NCI-H2029 (cell line): ENCODE data around the gene LTBP2.
"Not testable (repeated sequence)": the region's sequence is repeated elsewhere in the genome, so short reads cannot be mapped to it uniquely, and the experiment has no call there.

Experiments used
- DNase-seq: peaks from one replicate; lab custom pipeline; 2025; lab: John Stamatoyannopoulos, UW

LTBP2 gene

DNA sequence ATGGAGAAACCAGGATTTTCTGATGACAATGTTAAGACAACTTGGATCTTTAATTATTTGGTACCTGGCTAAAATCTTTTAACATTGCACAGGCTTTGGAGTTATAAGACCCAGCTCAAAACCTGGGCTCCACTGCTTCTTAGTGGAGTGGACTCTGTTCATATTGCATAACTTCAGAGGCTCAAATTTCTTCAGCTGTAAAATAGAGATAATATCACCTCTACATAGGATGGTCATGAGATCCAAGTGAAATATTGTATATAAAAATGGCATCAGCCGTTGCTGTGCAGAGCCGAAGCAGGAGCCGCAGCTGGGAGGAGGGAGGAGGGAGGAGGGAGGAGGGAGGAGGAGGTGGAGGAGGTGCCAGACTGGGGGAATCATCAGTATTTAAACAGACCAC, 129.5 kb downstream of the LTBP2 start:
- DNase-seq, result no peak

DNA sequence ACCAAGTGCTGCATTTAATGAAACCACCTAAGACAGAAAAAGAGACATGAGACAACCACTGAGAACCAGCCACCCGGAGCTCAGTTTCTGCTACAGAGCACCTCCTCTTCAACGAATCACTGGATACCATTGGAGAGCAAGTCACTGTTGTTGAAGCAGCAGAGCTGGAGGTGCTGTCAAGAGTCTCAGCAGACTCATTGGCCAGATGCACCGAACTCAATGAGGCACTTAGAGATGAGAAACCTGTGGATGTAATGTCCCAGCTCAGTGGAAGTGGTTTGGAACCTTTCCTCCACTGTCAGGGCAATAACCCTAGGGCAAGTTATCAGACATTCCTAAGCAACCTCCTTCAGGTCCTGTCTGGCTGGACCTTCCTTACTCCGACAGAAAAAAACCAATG, 132.0 kb downstream of the LTBP2 start:
- DNase-seq, result no peak

DNA sequence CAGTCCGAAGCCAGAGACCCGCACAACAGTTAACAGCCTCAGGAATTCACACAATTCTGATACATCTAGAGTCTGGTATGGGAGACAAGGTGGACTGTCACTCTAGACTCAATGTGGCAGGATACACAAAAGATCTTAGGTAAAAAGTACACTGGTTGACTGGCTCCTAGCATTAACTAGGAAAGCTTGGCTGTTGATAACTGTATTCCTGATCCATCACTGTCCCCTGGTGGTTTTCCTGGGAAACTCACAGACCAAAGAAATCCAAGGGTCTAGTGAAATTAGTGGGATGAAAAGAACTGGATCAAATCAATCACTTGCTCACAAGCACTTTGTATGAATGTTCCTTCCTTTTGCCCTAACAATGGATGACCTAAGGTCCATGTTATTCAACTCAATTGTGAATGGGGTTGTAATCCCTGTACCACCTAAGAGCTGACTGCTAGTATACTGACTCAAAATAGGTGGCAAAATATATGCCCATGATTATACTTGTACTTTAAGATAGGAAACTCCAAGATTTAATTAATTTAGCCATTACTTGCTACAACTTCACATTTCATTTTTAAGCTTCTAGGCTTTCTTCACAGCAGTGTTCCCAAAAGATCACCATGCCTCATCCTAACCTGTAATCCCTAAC, 132.9 kb downstream of the LTBP2 start:
- DNase-seq, result no peak

DNA sequence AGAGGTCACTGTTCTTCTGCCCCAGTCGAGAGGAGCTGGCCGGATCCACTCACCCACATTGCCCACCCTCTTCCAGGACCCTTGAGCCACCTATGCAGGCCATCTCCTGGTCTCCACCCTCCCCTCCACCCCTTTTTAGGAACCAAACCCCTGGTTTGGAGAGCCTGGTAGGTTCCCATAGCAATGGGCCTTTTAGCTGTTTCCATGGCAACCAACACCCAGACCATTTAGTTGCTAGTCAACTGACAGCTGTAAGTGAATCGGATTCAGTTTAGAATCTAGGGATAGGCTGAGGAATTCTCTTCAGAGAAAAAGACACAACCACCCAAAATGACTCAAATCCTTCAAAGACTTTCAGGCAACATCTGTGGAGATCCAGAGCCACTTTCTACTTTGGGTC, 135.4 kb downstream of the LTBP2 start:
- DNase-seq, result no peak

DNA sequence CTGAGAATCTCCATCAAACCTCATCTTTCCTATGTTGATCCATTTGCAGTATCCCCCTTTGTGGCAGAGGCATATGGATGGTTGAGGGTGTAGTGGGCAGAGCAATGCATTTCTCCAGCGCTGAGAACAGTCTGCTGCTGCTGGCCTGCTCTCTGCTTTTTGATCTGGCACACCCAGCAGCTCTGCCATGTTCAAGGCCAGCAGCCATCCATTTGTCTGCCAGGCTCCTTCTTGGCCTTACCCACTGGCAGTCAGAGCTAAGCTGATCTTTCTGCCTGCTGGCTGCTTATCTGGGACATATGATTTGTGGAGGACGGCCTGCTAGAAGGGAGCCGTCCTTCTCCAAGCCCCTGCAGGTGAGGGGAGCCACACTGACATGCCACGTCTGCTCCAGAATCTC, 135.9 kb downstream of the LTBP2 start:
- DNase-seq, result no peak

DNA sequence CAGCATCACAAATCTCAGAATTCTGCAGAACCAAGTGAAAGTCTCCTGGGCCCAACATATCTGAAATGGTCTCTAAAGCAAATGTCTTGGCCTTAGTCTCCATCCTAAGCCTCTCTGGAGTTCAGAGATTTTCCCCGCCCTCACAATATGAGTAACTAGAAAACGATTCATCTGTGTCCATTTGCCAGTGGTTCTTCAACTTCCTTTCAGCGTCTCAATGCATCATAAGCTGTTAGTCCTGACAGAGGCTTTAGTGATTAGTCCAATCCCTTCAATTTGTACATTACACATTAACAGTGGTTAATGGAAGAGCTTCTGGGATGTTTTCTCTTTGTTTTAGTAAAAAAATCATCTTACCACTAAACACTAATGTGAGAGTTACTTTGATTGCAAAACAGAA, 136.4 kb downstream of the LTBP2 start:
- no peak for DNase-seq

DNA sequence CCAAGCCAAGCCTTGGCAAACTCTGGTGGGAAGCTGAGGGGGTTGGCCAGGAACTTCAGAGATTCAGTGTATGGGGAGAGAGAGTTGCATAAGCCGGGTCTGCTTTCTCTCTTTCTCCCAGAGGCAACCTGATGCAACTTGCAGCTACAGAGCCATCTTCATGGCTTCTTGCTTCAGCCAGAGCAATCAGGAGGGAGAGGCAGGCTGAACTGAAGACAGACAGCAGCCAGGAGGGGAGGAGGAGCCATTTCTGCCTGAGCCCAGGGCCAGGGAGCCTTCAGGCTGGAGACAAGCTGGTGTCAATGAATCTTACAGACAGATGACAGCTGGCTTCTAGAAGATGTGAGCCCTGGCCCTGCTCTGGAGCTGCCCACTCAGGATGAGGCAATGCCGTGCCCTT, 137.7 kb downstream of the LTBP2 start:
- DNase-seq, result no peak

DNA sequence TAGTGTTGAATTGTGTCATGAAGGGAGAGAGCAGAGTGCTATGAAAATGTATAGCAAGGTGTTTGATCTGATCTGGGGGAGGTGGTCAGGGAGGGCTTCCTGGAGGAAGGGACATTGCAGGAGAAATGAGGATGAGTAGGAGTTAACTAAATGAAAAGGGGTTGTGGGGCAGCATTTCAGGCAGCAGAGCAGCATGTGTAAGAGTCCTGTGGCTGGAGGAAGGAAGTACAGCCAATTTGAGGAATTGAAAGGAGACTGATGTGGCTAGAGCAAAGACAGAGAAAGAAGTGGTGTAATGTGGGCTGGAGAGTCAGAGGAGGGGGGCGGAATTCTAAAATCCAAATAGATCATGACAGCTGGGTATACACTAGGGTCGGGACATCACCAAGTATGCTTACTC, 139.4 kb downstream of the LTBP2 start:
- DNase-seq, result no peak

DNA sequence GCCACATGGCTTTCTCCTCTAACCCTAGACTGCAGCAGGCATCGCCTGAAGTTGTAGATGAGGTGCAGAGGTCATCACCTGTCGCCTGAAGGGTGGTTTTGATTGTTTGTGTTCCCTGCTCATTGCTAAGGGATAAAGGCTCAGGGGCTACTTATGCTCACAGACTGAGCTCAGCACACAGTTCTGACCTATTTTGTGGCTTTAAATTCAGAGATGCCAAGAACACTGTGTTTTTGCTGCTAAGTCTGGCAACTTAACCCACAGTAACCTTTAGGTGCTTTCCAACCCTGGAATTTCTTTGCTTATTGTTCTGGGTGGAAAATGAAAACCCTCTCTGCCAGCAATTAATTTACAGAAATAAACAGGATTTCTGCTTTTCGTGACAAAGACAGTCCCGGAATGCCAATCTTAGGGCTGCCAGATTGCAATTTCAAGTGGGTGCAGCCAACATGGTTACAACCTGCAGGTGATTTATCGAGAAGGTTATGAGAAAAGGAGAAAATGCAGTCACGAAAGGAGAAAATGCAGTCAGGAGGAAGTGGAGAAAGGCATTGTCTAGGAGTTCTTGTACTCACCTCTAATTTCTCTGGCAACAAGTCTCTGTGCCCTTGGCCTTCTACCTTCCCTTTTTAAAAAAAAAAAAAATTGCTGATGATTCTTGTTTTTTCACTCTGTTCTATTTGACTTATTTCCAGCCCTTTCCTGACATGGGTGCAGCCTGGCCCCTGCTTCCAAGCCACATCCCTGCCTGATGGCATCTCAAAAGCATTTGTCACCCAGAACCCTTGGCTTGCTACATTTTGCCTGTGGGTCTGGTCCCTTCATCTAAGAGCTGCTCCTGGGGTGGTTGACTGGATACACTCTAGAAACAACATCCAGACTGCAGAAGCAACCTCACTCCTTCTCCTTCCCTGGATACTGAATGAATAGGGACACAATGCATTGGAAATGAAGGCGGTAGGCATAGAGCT, 142.2 kb downstream of the LTBP2 start:
- DNase-seq, result no peak

DNA sequence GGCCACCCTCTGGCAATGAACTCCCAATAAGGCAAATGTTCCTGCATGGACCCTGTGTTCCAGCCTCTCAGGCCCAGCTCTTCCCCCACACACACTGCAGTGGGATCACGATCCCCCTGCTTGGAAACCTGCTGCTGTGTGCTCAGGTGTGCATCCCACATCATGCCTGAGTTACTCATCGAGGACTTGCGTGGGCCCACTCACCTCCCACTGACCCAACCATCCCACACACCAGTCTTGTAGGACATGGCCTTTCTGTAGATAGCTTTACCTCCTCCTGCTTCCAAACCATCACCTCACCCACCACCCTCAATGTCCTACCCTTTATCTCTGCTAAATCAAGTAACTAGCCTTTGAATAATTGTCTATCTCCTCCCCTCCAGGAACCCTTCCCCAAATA, 143.5 kb downstream of the LTBP2 start:
- no peak for DNase-seq

DNA sequence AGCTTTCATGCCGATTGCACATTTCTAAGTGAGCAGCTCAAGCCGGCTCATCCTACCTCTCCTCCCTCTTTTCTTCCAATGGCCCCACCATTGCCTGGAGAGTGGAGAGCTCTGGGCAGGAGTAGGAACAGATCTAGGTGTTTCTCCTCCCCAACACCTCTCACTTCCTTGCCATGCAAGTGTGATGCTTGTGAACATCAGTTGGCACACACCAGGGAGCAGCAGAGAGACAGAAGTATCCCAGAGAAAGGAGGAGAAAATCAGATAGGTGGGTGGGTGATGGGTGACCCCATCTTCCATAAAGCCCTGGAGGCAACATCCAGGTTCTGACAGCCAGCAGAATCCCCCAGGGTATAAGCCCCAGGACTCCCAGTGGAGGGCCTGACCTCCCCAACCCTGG, 146.7 kb downstream of the LTBP2 start:
- DNase-seq, result no peak

DNA sequence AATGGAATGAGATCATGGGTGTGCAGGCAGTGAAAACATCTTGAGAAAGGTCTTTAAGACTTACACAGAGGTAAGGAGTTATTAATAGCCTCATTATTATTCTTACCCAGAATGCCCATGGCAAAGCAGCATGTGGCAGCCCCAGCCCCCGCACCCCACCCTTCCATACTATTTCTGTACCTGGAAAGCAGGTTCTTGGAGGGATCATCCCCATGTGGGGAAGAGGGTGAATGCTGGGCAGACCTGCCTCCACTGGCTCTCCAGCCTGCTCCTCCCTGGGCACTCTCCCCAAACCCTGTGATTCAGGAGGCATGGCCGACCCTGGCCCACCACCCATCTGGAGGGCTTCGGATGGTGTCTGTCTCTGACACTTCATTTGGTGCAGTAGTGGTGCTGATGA, 147.3 kb downstream of the LTBP2 start:
- no peak for DNase-seq

DNA sequence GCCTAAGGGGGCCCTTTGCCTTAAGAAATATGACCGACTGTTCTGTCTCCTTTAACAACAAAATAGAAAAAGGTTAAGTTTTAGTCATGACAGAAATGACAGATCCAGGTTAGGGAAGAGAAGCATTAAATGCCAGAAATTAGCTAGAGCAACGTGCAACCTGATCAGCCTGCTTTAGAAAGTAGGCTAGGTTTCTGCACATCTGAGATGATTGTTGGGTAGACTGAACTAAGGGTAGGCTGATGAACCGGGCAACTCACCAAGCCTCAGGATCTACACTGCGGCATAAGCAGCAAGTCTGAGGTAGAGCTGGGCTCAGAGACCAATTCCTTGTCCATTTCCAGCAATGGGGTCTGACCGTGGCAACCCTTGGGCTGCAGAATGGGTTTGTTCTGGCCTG, 148.3 kb downstream of the LTBP2 start:
- no peak for DNase-seq

DNA sequence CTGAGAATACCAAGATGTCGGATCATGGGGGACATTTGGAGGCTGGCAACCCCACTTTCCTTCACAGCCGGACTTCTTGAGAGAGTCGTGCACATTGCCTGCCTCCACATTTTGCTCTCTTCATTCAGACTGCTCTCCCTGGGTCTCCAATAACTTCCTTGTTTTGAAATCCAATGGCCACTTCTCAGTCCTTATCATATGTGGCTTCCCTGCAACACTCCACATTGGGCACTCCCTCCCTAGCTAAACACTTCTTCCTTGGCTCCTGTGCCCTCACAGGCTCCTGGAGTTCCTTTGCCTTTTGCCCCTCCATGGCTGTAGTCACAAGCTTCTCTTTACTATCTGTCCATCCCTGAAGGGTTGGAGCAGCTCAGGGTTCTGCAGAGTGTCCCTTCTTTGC, 149.0 kb downstream of the LTBP2 start:
- no peak for DNase-seq

DNA sequence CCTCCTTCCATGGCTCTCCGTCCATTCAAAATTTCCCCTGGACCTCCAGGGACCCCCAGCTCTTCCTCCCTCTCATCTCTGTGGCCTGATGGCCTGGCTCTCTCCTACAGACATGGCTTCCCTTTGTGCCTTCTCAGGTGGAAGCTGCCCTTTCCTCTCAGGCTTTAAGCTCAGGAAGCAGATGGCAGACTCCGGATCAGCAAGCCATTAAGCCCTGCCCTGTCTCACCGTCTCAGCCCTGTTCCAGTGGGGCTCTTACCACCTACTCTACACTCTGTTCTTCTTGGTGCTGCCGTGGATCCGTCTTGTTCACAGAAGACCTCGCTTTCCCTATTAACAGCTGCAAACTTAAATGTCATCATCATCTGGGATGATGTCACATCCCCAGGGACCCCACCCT, 152.1 kb downstream of the LTBP2 start:
- no peak for DNase-seq

DNA sequence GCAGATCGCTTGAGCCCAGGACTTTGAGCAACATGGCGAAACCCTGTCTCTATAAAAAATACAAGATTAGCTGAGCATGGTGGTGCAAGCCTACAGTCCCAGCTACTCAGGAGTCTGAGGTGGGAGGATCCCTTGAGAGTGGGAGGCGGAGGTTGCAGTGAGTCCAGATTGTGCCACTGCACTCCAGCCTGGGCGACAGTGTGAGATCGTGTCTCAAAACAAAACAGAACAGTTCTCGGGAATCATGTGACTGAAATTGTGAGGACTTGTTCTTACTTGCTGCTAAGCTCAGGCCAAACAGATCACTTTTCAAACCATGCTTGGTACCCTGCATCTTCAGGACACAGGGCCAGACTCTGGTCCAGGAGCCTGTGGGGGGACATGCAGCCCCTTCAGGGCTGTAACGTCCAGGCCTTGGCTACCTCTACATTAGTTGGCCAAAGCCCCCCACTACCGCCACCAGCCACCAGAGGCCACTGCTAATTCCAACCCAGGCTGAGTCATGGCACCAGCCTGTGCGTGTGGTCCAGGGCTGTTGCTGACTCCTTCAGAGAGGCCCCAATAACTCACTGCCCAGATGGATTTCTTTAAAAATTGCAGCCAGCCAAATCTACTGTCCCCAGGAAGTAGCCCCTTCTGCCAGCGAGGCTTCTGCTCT, 152.6 kb downstream of the LTBP2 start:
- no peak for DNase-seq

DNA sequence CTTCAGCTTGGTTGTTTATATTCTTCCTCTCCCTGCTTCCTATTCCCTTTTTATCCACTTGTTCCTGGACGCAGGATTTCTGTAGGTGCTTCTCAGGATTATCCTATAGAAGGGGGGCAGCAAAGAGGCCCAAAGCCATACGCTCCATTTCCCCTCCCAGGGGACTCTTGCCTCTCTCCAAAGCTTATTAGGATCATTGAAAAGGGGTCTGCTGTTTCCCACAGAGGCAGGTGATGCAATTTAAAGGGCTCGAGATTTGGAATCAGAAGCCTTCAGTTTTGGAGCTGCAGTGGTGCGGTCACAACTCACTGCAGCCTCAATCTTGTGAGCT, 154.5 kb downstream of the LTBP2 start:
- no peak for DNase-seq

DNA sequence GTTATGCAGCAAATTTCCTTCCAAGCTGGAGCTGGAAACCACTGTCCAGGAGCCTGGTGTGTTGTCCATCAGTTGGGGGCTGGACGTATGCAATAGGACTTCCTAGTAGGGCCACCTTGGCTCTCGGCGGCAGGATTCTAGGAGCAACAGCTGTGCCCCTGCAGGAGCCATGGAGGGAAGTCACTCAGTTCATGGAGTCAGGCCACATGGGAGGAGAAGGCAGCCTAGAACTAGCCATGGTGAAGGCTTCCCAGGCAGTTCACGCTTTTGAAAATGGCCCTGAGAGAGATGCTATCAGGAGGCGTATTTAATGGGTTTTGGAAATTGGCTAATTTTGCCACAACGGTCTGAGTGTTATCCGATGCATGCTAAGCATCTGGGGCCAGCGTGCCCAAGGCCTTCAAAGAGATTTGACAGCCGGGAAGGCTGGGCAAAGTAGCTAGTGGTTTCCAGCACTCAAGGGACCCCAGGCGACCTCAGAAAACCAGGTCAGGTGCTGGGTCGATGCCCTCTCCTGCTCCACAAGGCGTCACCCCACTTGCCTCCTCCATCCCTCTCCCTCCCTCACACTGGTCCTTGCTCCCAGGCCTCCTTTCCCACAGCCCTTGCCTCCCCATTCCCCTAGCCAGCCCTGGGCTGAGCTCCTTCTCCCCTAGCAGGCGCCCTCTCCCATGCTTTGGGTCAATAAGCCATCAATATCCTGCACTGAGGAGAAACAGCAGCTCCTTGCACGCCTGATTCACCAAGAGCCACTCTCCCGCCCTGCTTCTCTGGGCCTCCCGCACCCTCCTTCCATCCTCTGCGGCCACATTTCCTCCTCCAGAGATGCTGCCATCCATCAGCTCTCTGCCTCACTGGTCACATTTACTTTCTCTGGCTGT, 155.1 kb downstream of the LTBP2 start:
- DNase-seq, result no peak

DNA sequence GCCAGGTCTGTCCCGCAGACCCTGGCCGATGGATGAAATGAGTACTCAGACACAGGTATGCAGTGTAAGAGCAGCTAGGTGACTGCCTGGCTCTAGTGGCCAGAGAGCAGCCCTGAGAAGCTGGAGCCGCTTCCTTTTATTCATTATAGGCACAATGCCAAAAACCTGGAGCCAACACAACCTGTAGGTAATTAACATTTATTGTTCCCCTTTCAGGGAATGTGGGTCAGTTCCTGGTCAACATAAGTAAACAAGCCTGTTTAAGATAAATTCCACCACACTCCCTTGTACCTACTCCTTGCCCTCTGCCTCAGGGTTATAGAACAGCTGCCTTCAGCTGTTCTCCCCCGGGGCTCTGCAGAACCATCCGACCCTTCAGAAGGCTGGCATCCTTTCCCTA, 157.6 kb downstream of the LTBP2 start:
- not testable (repeated sequence) for DNase-seq
